Stimulated activated effector memory CD8-positive, alpha-beta T cell treated with anti-CD3 and anti-CD28 coated beads, Interleukin-12 subunit alpha, Interleukin-12 subunit beta, amount 100 ng/mL, for 72 hours (primary cell): ENCODE measurements around the gene EXOSC2.

Experiments
- ATAC-seq: fragments of 150-1000 bp; cut with Tn5 transposase; 2 replicates; pipeline ENCODE4 v1.10.0; 2021
- DNase-seq, 2 donors: peaks; one replicate each; pipeline ENCODE4 v3.0.0; 2021 to 2022; ENCODE audit warnings: low spot score in 2 of 2
- H3K27ac Mint-ChIP-seq: one replicate; pipeline ENCODE4 v1.8.0; 2022; ENCODE audit warnings: mild to moderate bottlenecking, mixed read lengths
- H3K36me3 Mint-ChIP-seq: one replicate; pipeline ENCODE4 v1.8.0; 2022; ENCODE audit warnings: mild to moderate bottlenecking, mixed read lengths
- H3K4me1 Mint-ChIP-seq: one replicate; pipeline ENCODE4 v1.8.0; 2022; ENCODE audit warnings: mixed read lengths
- H3K4me3 Mint-ChIP-seq: one replicate; pipeline ENCODE4 v1.8.0; 2022; ENCODE audit warnings: mild to moderate bottlenecking, mixed read lengths
- H3K9me3 Mint-ChIP-seq: one replicate; pipeline ENCODE4 v1.8.0; 2022; ENCODE audit warnings: mixed read lengths

EXOSC2 gene

DNA sequence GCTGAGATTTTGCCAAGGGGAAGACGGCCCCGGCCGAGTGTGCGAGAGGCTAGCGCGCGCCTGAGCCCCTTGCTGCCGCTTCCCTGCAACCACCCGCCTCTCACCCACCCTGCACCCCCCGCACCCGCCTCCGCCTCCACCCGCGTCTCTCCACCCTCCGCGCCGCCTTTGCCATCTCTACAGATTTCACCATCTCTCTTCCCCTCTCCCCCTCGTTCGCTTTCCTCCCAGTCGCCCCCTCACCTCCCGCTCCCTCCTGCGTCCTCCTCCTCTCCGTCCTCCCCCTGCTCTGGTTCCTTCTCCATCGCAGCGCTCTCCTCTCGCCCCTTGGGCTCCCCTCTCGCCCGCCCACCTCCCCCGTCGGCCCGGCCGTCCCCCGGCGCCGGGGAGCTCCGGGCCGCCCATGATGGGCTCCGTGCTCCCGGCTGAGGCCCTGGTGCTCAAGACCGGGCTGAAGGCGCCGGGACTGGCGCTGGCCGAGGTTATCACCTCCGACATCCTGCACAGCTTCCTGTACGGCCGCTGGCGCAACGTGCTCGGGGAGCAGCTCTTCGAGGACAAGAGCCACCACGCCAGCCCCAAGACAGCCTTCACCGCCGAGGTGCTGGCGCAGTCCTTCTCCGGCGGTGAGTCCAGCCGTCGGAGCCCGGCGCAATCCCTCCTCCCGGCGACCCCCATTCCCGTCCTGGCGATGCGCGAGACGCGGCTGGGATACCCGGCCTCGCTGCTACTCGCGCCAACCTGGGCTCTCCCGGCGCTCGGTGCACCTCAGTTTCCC is 29.1 kb upstream of the EXOSC2 start, which contains the start of gene PRDM12:
Gene PRDM12, plus strand, starts transcription at position 344 of the 778 bp plus-strand sequence. Its CDS starts 60 bp downstream, at position 404.
- H3K27ac Mint-ChIP-seq: no peak within 1 kb of the TSS
- peaks cover 23% of the 10 kb centered on the region for H3K4me1 Mint-ChIP-seq
- ATAC-seq (no peak), DNase-seq (no peak)
- no peaks in the 10 kb centered on the region for H3K36me3 Mint-ChIP-seq
- peak within 1 kb of the TSS; percentile 50 for H3K4me3 Mint-ChIP-seq
- no peaks in the 10 kb centered on the region for H3K9me3 Mint-ChIP-seq

DNA sequence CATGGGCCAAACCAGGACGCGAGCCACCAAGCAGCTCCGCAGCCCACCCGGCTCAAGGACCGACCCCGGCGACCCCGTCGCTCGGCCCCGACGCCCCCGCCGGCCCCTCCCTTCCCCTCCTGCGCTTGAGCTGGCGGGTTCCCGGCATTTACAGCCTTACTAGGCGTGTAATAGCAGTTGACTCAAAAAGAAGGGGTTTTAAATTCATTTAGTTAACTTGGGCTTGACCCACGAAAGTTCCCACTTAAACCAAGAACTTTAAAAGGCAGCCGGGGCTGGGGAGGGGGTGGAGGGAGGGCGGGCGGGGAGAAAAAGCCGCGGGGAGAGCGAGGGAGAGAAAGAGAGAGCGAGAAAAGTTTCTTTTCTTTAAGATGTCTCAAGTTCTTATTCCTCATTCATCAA is 28.6 kb upstream of the EXOSC2 start:
- no peaks in the 10 kb centered on the region for H3K9me3 Mint-ChIP-seq
- DNase-seq: no peak
- H3K27ac Mint-ChIP-seq: no peak overlapping the region
- peaks cover 23% of the 10 kb centered on the region for H3K4me1 Mint-ChIP-seq
- H3K4me3 Mint-ChIP-seq: peak overlapping the region; percentile 11
- no peaks in the 10 kb centered on the region for H3K36me3 Mint-ChIP-seq
- no peak for ATAC-seq

DNA sequence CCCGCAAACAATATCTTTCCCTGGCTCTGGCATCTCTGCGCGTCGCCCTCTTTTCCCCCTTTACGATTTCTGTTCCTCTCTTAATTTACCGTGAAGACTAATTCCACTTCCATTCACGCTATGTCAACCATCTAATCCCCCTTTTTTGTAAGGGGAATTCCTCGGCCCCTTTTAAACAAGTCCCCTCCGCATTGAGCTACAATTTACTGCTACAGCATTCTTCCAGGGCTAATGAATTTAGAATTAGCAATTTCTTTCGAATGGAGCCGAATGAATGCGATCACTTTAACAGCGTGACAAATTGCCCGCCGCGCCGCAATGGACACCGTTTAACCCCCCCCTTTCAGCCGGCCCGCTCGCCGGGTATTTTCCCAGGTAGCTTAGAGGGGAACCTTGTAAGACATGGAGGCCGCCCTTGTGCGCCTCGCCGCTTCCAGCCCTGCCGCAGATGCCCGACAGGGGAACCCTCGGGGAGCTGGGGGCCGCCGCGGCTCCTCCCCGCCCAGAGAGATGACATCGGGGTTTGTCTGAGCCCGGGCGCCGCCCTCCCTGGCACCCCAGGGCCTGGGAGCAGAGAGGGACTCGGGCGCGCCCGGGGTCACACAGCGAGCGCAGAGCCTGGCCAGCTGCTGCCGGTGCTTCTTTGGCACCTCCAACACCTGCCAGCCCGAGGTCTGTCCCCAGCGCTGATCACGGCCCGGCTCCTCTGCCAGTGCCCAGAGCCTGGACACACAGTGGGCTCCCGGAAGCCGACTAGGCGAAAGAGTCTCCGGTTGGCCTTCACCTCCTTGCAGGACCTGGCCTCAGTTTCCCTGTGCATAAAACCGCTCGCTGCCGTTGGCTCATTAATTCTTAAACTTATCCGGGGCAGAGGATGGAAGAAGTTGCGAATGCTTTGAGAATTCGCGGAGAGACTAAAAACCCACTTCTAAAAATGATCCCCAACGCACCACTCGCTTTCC is 27.9 kb upstream of the EXOSC2 start:
- no peak for DNase-seq
- Mint-ChIP-seq H3K36me3 (no peaks in the 10 kb centered on the region), H3K4me1 (peaks cover 23% of the 10 kb centered on the region), H3K27ac (no peak overlapping the region), H3K4me3 (peak overlapping the region; percentile 11), H3K9me3 (no peaks in the 10 kb centered on the region)
- ATAC-seq: no peak

GRCh38 chr9:130666393-130667119 is 27.0 kb upstream of the EXOSC2 start:
- Mint-ChIP-seq H3K4me3 (no peak overlapping the region), H3K4me1 (peaks cover 22% of the 10 kb centered on the region), H3K27ac (no peak overlapping the region), H3K9me3 (no peaks in the 10 kb centered on the region), H3K36me3 (no peaks in the 10 kb centered on the region)
- no peak for DNase-seq
- no peak for ATAC-seq

- no peak overlapping the region for H3K27ac Mint-ChIP-seq
- no peaks in the 10 kb centered on the region for H3K36me3 Mint-ChIP-seq
- no peak for DNase-seq
- peaks cover 17% of the 10 kb centered on the region for H3K4me1 Mint-ChIP-seq
- no peaks in the 10 kb centered on the region for H3K9me3 Mint-ChIP-seq
- ATAC-seq: peak; percentile 24
- no peak overlapping the region for H3K4me3 Mint-ChIP-seq
Observed at GRCh38 chr9:130667120-130667435, 26.5 kb upstream of the EXOSC2 start.

DNA sequence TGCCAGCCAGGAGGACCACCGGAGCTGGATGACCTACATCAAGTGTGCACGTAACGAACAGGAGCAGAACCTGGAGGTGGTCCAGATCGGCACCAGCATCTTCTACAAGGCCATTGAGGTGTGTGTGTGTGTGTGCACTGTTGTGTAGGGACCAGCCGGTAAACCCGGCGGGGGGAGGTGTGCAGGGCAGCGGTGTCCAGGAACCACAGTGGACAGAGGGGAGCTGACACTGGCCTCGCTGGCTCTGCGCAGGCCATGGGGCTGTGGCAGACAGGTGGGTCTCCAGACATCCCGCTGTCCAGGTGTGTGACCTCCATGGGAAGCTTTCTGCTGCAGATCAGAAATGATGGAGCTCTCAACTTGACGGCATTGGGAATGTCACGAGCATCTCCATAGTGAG is 25.4 kb upstream of the EXOSC2 start:
- Mint-ChIP-seq H3K36me3 (no peaks in the 10 kb centered on the region), H3K27ac (no peak overlapping the region), H3K4me1 (peaks cover 6% of the 10 kb centered on the region), H3K9me3 (no peaks in the 10 kb centered on the region), H3K4me3 (no peak overlapping the region)
- ATAC-seq: no peak
- no peak for DNase-seq

DNA sequence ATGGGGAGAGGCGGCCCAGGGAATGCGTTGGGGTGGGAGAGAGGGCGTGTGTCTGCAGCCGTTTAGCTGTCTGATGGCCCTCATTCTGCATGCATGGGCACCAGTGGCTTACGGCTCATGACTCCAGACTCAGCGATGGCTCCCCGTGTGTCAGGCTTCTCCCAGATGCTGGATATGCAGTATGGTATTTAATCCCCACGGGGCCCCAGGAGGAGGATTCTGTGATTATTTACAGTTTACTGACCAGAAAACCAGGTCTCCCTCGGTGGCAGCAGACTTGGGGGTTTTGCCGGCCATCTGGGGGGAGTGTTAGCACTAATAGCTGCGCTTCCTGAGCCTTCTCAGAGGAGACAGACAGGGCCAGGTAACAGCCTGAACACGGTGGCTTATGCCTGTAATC is 24.9 kb upstream of the EXOSC2 start:
- Mint-ChIP-seq H3K4me1 (peaks cover 6% of the 10 kb centered on the region), H3K9me3 (no peaks in the 10 kb centered on the region), H3K4me3 (no peak overlapping the region), H3K36me3 (no peaks in the 10 kb centered on the region), H3K27ac (no peak overlapping the region)
- DNase-seq (no peak), ATAC-seq (no peak)

GRCh38 chr9:130669965-130670364 is 23.6 kb upstream of the EXOSC2 start:
- DNase-seq (no peak), ATAC-seq (no peak)
- Mint-ChIP-seq H3K4me3 (no peak overlapping the region), H3K9me3 (no peaks in the 10 kb centered on the region), H3K36me3 (no peaks in the 10 kb centered on the region), H3K4me1 (peaks cover 6% of the 10 kb centered on the region), H3K27ac (no peak overlapping the region)

DNA sequence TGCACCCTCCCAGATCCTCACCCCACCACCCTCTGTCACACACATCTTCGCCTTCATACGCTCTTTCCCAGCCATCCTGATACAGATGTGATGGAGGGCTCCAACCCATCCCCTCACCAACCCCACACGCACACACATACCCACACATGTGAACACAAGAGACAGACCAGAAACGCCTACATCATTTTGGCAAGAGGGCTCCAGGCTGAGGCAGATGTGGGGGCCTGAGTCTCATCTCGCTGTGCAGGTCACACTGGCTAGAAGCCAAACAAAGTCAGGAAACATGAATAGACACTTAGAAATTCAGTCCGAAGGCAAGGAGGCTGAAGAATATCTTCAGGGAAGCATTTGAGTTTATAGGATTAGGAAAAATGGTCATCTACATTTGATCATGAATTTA is 22.9 kb upstream of the EXOSC2 start:
- H3K27ac Mint-ChIP-seq: no peak overlapping the region
- no peak for DNase-seq
- H3K4me3 Mint-ChIP-seq: no peak overlapping the region
- no peak for ATAC-seq
- no peaks in the 10 kb centered on the region for H3K9me3 Mint-ChIP-seq
- H3K4me1 Mint-ChIP-seq: peaks cover under 1% of the 10 kb centered on the region
- no peaks in the 10 kb centered on the region for H3K36me3 Mint-ChIP-seq

- Mint-ChIP-seq H3K27ac (no peak overlapping the region), H3K9me3 (no peaks in the 10 kb centered on the region), H3K4me3 (no peak overlapping the region), H3K4me1 (no peaks in the 10 kb centered on the region), H3K36me3 (no peaks in the 10 kb centered on the region)
- DNase-seq (no peak), ATAC-seq (no peak)
Observed at GRCh38 chr9:130672466-130672865, 21.1 kb upstream of the EXOSC2 start.

DNA sequence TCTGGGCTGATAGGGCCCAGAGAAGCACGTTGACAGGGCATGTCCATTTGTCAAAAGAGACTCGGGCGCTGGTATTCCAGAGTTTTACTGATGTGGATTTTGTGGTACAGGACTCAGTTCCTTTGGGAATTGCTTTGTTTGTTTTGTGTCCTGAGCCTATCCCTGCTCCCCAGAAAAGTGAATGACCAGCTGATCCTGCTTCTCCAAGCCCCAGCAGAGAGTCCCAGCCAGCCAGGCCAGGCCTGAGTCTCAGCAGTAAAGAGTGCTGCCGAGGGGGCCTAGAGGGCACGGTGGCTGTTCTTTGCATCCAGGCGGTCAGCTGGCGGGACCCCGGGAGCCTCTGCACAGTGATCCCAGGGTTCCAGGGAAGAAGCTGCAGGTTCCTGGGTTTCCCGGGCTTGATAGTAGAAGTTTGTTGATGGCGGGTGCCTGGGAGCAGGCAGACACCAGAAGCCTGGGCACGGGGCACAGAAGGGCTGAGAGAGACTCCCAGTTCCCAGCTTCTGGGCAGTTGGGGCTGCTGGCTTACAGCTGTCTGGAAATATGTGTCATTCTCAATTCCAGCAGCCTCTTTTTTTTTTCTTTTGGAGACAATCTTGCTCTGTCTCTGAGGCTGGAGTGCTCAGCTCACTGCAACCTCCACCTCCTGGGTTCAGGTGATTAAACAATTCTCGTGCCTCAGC is 20.5 kb upstream of the EXOSC2 start:
- no peaks in the 10 kb centered on the region for H3K36me3 Mint-ChIP-seq
- H3K9me3 Mint-ChIP-seq: no peaks in the 10 kb centered on the region
- H3K27ac Mint-ChIP-seq: no peak overlapping the region
- ATAC-seq: no peak
- DNase-seq: no peak
- H3K4me1 Mint-ChIP-seq: no peaks in the 10 kb centered on the region
- no peak overlapping the region for H3K4me3 Mint-ChIP-seq

GRCh38 chr9:130675396-130675795 is 18.2 kb upstream of the EXOSC2 start:
- Mint-ChIP-seq H3K4me1 (no peaks in the 10 kb centered on the region), H3K36me3 (no peaks in the 10 kb centered on the region), H3K4me3 (no peak overlapping the region), H3K9me3 (no peaks in the 10 kb centered on the region), H3K27ac (no peak overlapping the region)
- DNase-seq: no peak
- ATAC-seq: no peak

DNA sequence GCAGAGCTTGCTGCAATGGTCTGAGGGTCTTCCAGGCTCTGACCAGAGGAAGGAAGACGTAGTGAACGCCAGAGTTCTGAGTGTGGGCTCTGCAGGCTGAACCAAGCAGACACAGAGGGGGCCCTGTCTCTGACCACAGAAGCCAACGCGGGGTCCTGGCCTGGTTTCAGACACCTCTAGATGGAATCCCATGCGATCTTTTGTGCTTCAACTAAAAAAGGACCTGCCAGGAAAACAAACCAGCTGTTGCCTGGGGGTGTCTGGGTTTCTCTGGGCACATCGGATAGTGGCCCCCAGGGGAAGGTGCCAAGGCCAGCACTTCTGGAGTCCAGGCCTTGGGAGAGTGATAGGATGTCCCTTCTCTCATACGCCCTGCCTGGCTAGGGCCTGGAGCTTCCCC is 16.3 kb upstream of the EXOSC2 start:
- DNase-seq (no peak), ATAC-seq (no peak)
- Mint-ChIP-seq H3K4me3 (no peak overlapping the region), H3K36me3 (no peaks in the 10 kb centered on the region), H3K27ac (no peak overlapping the region), H3K9me3 (no peaks in the 10 kb centered on the region), H3K4me1 (peaks cover 4% of the 10 kb centered on the region)

DNA sequence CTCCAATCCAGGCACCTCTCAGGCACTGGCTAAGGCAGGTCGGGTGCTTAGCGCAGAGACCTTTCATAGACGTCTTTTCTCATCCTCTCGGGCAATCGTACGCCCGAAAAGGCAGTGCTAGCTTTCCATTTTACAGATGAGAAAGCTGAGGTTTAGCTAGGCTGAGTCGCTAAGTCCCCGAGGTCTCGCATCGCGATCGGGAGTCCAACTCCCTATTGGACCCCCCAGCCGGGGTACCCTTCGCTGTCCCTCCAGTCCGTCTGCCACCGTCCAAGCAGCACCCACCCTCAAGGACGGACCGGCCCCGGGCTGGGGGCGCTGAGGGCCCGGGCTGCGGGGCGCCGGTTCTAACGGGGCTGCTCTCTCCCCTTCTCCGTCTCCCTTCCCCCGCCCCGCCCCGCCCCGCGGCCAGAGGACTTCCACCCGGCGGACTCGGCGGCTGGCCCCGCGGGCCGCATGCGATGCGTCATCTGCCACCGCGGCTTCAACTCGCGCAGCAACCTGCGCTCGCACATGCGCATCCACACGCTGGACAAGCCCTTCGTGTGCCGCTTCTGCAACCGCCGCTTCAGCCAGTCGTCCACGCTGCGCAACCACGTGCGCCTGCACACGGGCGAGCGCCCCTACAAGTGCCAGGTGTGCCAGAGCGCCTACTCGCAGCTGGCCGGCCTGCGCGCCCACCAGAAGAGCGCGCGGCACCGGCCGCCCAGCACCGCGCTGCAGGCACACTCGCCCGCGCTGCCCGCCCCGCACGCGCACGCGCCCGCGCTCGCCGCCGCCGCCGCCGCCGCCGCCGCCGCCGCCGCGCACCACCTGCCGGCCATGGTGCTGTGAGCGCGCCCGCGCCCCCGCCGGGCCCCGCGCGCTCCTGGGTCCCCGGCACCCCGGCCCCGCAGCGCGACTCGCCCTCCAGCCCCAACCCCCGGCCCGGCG is 12.5 kb upstream of the EXOSC2 start:
- H3K9me3 Mint-ChIP-seq: no peaks in the 10 kb centered on the region
- H3K4me3 Mint-ChIP-seq: peak overlapping the region; percentile 84
- peak; percentile 60 to 84 for DNase-seq
- ATAC-seq: peak; percentile 80
- H3K27ac Mint-ChIP-seq: no peak overlapping the region
- no peaks in the 10 kb centered on the region for H3K36me3 Mint-ChIP-seq
- peaks cover 10% of the 10 kb centered on the region for H3K4me1 Mint-ChIP-seq
